Uterus (tissue), 2 donors: ENCODE data around the gene AGPAT4.

Source experiments
- POLR2A ChIP-seq, 2 donors: fragments of 450-650 bp; IDR thresholded peaks; one replicate each; pipeline ENCODE4 v1.6.1; 2016; ENCODE audit warnings: antibody characterized with exemption in 2 of 2, mild to moderate bottlenecking in 1 of 2, moderate library complexity in 1 of 2
- TF ChIP-seq, protein P1 (sequence below), 4 experiments: fragments of 200-600 bp in 2 of 4; fragments of 450-650 bp in 2 of 4; sonication (generic) in 2 of 4; IDR thresholded peaks; one replicate each; pipeline ENCODE4 v1.5.1; 2016 to 2019; ENCODE audit warnings: antibody characterized with exemption in 4 of 4, mild to moderate bottlenecking in 2 of 4, moderate library complexity in 1 of 4

DNA sequence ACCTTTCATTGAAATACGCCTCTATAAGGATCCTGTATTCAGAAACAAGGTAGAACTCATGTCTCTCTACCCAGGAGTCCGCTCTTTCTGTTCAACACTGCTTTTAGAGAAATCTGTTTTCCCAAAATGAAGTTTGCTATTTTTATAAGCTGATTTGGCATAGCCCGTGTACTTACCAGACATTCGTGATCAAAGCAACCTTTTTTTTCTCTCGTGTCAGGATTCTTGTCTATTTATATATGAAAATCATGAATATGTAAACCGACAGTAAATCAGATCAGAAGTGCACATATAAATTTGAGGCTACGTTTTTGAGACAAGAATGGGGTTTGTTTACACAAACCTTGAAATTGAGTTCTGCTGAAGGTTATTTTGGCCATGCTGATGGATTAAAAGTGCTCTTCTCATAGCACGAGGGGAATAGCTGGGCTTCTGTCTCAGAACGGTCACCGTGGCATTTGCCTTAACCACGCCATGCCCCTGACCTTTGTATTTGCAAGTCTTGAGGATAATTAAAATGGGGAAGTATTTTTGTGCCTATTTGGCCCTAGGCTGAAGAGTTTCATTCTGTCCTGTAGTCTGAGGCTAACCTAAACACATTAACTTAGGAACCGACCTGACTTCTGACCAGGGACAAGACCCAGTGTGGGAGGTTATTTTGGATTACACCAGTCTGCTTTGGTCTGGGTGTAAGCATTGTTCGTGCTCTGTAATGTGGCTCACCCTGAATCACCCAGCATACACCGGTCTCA lies 163.7 kb downstream of the AGPAT4 start:
- TF ChIP-seq, protein P1, sequence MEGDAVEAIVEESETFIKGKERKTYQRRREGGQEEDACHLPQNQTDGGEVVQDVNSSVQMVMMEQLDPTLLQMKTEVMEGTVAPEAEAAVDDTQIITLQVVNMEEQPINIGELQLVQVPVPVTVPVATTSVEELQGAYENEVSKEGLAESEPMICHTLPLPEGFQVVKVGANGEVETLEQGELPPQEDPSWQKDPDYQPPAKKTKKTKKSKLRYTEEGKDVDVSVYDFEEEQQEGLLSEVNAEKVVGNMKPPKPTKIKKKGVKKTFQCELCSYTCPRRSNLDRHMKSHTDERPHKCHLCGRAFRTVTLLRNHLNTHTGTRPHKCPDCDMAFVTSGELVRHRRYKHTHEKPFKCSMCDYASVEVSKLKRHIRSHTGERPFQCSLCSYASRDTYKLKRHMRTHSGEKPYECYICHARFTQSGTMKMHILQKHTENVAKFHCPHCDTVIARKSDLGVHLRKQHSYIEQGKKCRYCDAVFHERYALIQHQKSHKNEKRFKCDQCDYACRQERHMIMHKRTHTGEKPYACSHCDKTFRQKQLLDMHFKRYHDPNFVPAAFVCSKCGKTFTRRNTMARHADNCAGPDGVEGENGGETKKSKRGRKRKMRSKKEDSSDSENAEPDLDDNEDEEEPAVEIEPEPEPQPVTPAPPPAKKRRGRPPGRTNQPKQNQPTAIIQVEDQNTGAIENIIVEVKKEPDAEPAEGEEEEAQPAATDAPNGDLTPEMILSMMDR (IDR thresholded peaks at IDR 0.05) = no peak
- TF ChIP-seq POLR2A (IDR thresholded peaks at IDR 0.05) = no peak
